HEK293 (cell line): ENCODE data around the gene CNST.

Experiments used
- CTCF ChIP-seq: fragments of 450-650 bp; formaldehyde crosslinking; IDR thresholded peaks from 2 replicates; pipeline ENCODE4 v1.5.1; 2016; ENCODE audit warnings: missing biosample characterization, missing genetic modification characterization
- ELK4 ChIP-seq: IDR thresholded peaks from 2 replicates; pipeline ENCODE4 v1.6.1; 2011; ENCODE audit warnings: mild to moderate bottlenecking, low read depth, low read length, borderline replicate concordance
- HOXA7 ChIP-seq: sonication (generic); formaldehyde crosslinking; IDR thresholded peaks from 2 replicates; pipeline ENCODE4 v1.8.1; 2022; ENCODE audit warnings: missing genetic modification reagents, borderline replicate concordance
- SP3 ChIP-seq: fragments of 450-650 bp; formaldehyde crosslinking; IDR thresholded peaks from 2 replicates; pipeline ENCODE4 v1.5.1; 2016; ENCODE audit warnings: missing biosample characterization, missing genetic modification characterization
- ZBTB10 ChIP-seq: fragments of 450-650 bp; formaldehyde crosslinking; IDR thresholded peaks from 2 replicates; pipeline ENCODE4 v1.5.1; 2016; ENCODE audit warnings: missing biosample characterization, missing genetic modification characterization
- ZBTB21 ChIP-seq: fragments of 450-650 bp; formaldehyde crosslinking; IDR thresholded peaks from 2 replicates; pipeline ENCODE4 v1.5.1; 2017; ENCODE audit warnings: missing biosample characterization, missing genetic modification characterization
- ZBTB26 ChIP-seq: fragments of 450-650 bp; formaldehyde crosslinking; optimal IDR thresholded peaks from 2 replicates; pipeline ENCODE3; 2016; ENCODE audit warnings: missing biosample characterization, mild to moderate bottlenecking, missing genetic modification characterization
- ZBTB7A ChIP-seq: fragments of 450-650 bp; formaldehyde crosslinking; IDR thresholded peaks from 2 replicates; pipeline ENCODE4 v1.5.1; 2016; ENCODE audit warnings: low read depth, missing biosample characterization, missing genetic modification characterization
- ZNF37A ChIP-seq: fragments of 450-650 bp; IDR thresholded peaks from 2 replicates; pipeline ENCODE4 v1.5.1; 2018; ENCODE audit warnings: missing biosample characterization, missing genetic modification characterization
- ZNF488 ChIP-seq: fragments of 450-650 bp; formaldehyde crosslinking; IDR thresholded peaks from 2 replicates; pipeline ENCODE4 v1.5.1; 2016; ENCODE audit warnings: missing biosample characterization, missing genetic modification characterization
- ZNF645 ChIP-seq: fragments of 450-650 bp; formaldehyde crosslinking; IDR thresholded peaks from 2 replicates; pipeline ENCODE4; 2016; ENCODE audit warnings: missing biosample characterization, missing genetic modification characterization
- ZNF692 ChIP-seq: fragments of 450-650 bp; formaldehyde crosslinking; IDR thresholded peaks from 2 replicates; pipeline ENCODE4 v1.5.1; 2016; ENCODE audit warnings: missing biosample characterization, missing genetic modification characterization
- ZSCAN30 ChIP-seq: fragments of 450-650 bp; IDR thresholded peaks from 2 replicates; pipeline ENCODE4 v1.5.1; 2018; ENCODE audit warnings: missing biosample characterization, mild to moderate bottlenecking, missing genetic modification characterization, moderate library complexity

GRCh38 chr1:246600579-246600978 lies 34.3 kb downstream of the CNST start:
- TF ChIP-seq HOXA7 (no peak), CTCF (no peak), ZNF37A (no peak), ELK4 (no peak), ZNF645 (no peak), ZSCAN30 (no peak), ZNF692 (no peak), ZNF488 (no peak), ZBTB21 (tag by site-specific recombination) (no peak), SP3 (tag by site-specific recombination) (no peak), ZBTB10 (tag by site-specific recombination) (no peak), ZBTB26 (no peak), ZBTB7A (tag by site-specific recombination) (no peak)
